MG63 (cell line): ENCODE results near the gene GMEB2. TPM values are rescaled to one million over a fixed set of nuclear protein-coding genes. Genes with fewer than 3 reads are reported as not detected.
"Not testable (repeated sequence)": the region's sequence is repeated elsewhere in the genome, so short reads cannot be mapped to it uniquely, and the experiment has no call there.

Experiments
- DNase-seq: peaks from one replicate; pipeline ENCODE4 v3.0.0-alpha.2; 2020
- H3K27me3 ChIP-seq: fragments of 250-450 bp; sonication (Bioruptor Pico); 2 replicates; pipeline ENCODE4 v1.5.1; 2020; ENCODE audit warnings: mild to moderate bottlenecking, moderate library complexity
- H3K36me3 ChIP-seq: fragments of 250-450 bp; sonication (Bioruptor Pico); 2 replicates; pipeline ENCODE4 v1.5.1; 2020; ENCODE audit warnings: mild to moderate bottlenecking, moderate library complexity
- H3K4me3 ChIP-seq: fragments of 250-450 bp; sonication (Bioruptor Pico); 2 replicates; pipeline ENCODE4 v1.5.1; 2020; ENCODE audit warnings: mild to moderate bottlenecking, moderate library complexity
- H3K9me3 ChIP-seq: fragments of 250-450 bp; sonication (Bioruptor Pico); 2 replicates; pipeline ENCODE4 v1.5.1; 2020; ENCODE audit warnings: mild to moderate bottlenecking, moderate library complexity
- total RNA-seq: library from RNA; depleted of rRNA; stranded (reverse); fragments of >200 nt; shearing (Covaris generic); gene quantifications from 2 replicates; pipeline ENCODE4 v1.2.3, GENCODE V29; 2014; ENCODE audit warnings: low replicate concordance

GMEB2 gene
- total RNA-seq, 1 experiment from 2014 or later: 33.2 TPM

DNA sequence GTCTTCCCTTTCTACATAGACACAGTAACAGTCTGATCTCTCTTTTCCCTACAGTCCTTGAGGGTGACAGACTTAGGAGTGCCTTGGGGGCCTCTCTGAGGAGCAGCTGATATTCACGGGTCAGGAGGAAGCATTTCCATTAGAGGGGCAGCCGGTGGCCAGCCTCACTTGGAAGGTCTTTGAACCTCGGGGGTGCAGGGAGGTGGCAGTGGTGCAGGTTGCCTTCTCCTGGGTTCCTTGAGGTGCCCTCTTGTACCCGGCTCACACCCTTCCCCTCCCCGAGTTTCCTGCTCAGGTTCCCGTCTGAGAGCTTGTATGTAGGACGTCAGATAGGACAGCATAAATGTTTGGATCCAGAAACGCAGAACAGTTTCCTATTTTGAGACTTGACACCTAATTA, 33.7 kb upstream of the GMEB2 start:
- no peaks in the 10 kb centered on the region for H3K27me3 ChIP-seq
- DNase-seq: no peak
- peaks cover 58% of the 10 kb centered on the region for H3K36me3 ChIP-seq
- H3K9me3 ChIP-seq: no peaks in the 10 kb centered on the region
- no peak overlapping the region for H3K4me3 ChIP-seq

DNA sequence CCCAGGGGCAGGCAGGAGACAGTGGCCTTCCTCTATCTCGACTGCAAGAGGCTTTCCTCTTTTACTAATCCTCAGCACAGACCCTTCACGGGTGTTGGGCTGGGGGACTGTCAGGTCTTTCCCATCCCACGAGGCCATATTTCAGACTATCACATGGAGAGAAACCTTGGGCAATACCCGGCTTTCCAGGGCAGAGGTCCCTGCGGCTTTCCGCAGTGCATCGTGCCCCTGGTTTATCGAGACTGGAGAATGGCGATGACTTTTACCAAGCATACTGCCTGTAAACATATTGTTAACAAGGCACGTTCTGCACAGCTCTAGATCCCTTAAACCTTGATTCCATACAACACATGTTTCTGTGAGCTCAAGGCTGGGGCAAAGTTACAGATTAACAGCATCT, 33.3 kb upstream of the GMEB2 start:
- not testable (repeated sequence) for H3K27me3 ChIP-seq, DNase-seq, H3K9me3 ChIP-seq, H3K4me3 ChIP-seq
- peaks cover 55% of the 10 kb centered on the region for H3K36me3 ChIP-seq

DNA sequence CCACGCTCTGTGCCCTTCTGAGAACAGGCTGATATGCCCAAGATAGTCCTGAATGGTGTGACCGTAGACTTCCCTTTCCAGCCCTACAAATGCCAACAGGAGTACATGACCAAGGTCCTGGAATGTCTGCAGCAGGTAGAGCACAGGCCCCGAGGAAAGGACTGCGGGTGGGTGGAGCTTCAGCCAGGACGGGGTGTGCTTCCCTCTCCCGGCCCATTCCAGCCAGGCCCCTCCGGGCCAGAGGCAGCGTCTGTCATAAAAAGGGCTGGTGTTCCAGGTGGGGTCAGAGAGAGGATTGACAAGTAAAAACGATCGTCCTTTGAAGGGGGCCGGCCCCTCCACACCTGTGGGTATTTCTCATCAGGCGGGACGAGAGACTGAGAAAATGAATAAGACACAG, 32.5 kb upstream of the GMEB2 start:
- H3K27me3 ChIP-seq: no peaks in the 10 kb centered on the region
- H3K9me3 ChIP-seq: no peaks in the 10 kb centered on the region
- peak overlapping the region; percentile 90 for H3K4me3 ChIP-seq
- DNase-seq: no peak
- H3K36me3 ChIP-seq: peaks cover 50% of the 10 kb centered on the region

DNA sequence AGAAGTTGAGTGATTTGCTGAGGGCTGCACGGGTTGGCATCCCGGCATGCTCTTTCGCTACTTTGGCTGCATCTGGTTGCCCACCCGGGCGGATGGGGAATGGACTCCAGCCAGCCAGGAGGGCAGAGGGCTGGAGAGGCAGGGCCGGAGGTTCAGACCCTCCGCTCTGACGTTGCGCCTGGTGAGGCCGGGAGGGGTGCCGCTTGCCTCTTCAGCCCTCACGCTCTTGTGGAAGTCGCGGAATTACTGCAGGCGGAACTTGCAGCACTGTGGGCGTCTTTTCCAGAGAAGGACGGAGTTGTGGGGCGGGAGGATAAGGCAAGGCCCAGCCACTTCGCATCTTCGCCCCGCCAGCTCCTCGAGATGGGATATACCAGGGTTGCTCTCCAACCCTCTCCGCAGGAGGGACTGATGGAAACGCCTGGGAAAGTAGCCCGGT, 31.9 kb upstream of the GMEB2 start:
- no peaks in the 10 kb centered on the region for H3K27me3 ChIP-seq
- no peaks in the 10 kb centered on the region for H3K9me3 ChIP-seq
- peak; percentile 34 for DNase-seq
- peak overlapping the region; percentile 90 for H3K4me3 ChIP-seq
- peaks cover 44% of the 10 kb centered on the region for H3K36me3 ChIP-seq

DNA sequence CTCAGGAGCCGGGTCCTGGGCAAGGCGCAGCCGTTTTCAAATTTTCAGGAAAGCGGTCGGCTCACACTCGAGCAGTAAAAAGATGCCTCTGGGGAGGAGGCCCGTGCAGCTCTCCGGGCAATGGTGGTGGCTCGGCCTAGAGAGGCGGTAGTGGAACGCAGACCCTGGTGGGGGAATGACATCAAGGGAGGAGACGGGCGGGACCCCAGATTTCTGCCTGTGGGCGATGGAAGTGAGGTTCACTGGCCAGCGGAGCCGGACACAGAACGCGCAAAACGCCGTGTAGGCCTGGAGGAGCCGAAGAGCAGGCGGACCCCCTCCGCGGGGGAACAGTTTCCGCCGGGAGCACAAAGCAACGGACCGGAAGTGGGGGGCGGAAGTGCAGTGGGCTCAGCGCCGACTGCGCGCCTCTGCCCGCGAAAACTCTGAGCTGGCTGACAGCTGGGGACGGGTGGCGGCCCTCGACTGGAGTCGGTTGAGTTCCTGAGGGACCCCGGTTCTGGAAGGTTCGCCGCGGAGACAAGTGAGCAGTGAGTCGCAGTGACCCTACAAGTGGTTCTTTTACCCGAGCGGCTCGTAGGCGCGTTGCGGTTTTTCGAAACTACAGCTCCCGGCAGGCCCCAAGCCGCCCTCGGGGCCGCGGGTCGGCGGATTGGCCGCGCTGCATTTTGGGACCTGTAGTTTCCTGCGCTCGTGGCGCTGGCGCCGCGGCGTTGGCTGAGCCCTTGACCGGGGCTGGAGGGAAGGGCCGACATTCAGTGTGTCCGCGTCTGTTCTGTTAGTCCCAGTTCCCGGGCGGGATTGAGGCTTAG, 31.2 kb upstream of the GMEB2 start, which contains the start of gene RTEL1:
Gene RTEL1 (plus strand): TSS at position 376 of the 812 bp plus-strand sequence. CDS start 1,091 bp downstream, outside the sequence.
- Histone ChIP-seq H3K4me3 (peak within 1 kb of the TSS; percentile 90), H3K36me3 (peaks cover 39% of the 10 kb centered on the region), H3K27me3 (no peaks in the 10 kb centered on the region), H3K9me3 (no peaks in the 10 kb centered on the region)
- DNase-seq: peak; percentile 95

DNA sequence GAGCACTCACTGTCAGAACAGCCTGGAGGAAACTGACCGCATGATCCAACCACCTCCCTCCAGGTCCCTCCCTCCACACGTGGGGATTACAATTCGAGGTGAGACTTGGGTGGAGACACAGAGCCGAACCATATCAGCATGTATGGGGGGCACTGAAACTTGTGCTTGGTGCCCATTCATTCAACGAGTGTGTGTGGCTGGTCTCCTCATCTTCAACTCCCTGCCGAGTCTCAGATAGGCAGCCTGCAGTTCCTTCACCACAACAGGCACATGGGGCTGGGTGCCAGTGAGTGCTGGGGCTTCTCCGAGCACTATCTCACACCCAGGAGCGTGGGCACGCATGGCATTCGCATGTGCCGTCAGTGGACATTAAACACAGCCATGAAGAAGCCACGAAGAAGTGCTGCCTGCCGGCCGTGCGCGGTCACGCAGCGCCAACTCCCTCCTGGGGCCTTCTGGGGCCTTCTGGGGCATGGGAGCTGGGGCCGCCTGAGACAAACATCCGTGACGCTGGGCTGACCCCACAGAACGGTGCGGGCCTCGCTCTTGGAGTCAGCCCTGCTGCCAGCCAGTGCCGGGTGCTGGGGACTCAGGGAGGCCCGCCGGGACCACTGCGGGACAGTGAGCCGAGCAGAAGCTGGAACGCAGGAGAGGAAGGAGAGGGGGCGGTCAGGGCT, 30.5 kb upstream of the GMEB2 start:
- Histone ChIP-seq H3K4me3 (peak overlapping the region; percentile 90), H3K9me3 (no peaks in the 10 kb centered on the region), H3K36me3 (peaks cover 32% of the 10 kb centered on the region), H3K27me3 (no peaks in the 10 kb centered on the region)
- DNase-seq: peak; percentile 48

DNA sequence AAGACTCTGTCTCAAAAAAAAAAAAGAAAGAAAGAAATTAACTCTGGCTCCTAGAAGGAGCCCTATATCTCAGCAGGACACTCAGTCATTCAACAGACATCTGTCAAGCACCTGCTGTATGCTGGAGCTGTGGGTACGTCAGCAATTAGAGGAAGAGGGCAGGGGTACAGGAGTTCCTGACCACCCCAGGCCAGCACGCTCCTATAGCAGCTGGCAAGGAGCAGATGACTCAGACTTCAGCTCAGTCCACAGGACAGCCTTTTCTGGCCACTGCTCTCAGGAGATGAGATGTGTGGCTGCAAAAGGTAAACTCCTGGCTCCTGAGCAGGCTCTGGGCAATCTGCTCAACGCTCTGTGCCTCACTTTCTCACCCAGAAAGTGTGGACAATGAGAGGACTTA, 29.6 kb upstream of the GMEB2 start:
- no peaks in the 10 kb centered on the region for H3K9me3 ChIP-seq
- peak; percentile 34 for DNase-seq

DNA sequence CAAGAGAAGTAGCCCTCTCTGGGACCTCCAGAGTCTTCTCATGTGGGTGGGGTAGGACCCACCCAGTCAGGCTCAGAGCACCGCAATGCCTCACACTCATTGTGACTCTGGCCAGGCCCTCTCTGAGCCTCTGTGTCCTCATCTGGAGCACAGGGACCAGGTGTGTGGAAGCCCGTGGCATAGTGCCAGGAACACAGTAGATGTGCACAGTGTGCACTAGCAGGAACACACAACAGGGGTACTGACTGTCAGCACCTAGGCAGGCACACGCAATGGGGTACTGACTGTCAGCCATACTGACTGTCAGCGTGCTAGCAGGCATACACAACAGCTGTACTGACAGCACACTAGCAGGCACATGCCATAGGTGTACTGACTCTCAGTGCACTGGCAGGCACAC, 28.3 kb upstream of the GMEB2 start:
- Histone ChIP-seq H3K27me3 (no peaks in the 10 kb centered on the region), H3K4me3 (no peak overlapping the region), H3K9me3 (no peaks in the 10 kb centered on the region), H3K36me3 (peaks cover 11% of the 10 kb centered on the region)
- no peak for DNase-seq

More for the DNA sequence above, 29.6 kb upstream of the GMEB2 start:
- no peaks in the 10 kb centered on the region for H3K27me3 ChIP-seq
- H3K4me3 ChIP-seq: no peak overlapping the region
- H3K36me3 ChIP-seq: peaks cover 23% of the 10 kb centered on the region

DNA sequence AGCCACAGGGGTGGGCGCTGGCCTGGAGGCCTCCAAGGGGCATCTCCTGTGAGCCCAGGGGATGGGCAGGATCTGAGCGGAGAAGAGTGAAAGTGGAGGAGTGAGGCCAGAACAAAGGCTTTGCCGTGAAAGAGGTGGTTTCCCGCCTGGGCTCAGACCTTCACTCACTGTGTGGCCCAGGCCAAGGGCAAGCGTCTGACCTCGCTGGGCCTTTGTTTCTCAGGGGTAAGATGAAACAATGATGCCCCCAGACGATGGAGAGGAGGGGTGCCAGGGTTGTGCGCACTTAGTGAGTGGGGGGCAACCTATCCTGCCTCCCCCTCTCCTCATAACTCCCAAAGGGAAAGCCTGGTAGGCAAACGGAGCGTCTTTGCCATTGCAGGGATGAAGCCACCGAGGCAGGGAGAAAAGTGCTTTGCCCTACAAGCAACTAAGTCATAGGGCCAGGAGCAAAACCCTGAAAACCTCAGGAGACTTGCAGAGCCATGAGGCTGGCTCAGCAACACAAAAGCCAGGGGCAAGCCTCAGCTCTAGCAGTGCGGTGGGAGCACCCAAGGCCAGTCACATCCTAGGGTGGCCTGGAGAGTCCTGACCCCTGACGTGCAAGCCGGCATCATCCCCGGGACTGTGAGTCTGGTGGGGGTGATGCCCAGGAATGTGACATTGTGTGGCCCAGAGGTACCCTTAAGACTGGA, 27.2 kb upstream of the GMEB2 start:
- Histone ChIP-seq H3K27me3 (no peaks in the 10 kb centered on the region), H3K36me3 (peaks cover 3% of the 10 kb centered on the region), H3K4me3 (peak overlapping the region; percentile 67), H3K9me3 (no peaks in the 10 kb centered on the region)
- DNase-seq: no peak

DNA sequence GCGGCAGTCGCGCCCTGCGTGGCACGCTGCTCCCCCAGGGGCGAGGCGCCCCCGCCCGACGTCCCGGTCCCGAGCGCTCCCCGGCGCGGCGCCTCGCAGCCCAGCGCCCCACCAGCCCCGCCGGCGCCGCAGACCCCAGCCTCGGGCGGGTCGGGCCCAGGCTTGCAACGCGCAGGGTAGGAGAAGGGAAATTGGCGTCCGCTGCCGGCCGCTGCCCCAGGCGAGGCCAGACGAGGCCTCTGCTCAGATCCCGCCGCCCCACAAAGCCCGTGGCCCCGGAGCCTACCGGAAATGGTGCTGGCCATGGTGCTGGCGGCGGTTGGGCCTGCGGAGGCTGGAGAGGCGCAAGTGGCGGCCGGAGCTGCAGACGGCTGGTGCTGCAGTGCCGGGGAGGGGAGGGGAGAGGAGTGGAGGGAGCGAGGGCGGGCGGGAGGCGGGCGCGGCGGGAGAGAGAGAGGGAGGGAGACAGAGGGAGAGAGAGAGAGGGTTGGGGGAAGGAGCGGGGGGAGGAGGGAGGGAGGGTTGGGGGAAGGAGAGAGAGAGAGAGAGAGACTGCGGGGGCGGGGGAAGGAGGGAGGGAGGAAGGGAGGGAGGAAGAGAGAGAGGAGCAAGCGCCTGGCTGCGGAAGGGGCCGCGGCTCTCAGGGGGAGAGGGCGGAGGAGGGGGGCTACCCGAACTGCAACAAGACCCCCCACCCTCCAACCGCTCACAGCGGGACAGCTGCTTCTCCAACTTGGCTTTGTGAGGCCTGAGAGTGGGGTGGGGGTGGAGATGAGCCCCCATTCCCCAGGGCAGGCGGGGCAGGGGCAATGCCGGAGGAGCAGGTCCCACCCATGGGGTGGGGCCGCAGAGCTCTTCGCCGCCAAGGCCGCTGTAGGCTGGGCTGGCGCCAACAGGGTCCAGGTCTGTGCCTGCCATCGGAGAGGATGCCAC, 26.4 kb upstream of the GMEB2 start, which contains the start of gene STMN3:
Gene STMN3 (minus strand): TSS at position 384 of the 933 bp plus-strand sequence. CDS start 79 bp downstream, at position 305.
- Histone ChIP-seq H3K4me3 (peak within 1 kb of the TSS; percentile 67), H3K36me3 (0 out of 2 replicates have a peak, but pooled peaks cover 2% of the 10 kb centered on the region), H3K9me3 (no peaks in the 10 kb centered on the region), H3K27me3 (no peaks in the 10 kb centered on the region)
- DNase-seq: peak; percentile 97

DNA sequence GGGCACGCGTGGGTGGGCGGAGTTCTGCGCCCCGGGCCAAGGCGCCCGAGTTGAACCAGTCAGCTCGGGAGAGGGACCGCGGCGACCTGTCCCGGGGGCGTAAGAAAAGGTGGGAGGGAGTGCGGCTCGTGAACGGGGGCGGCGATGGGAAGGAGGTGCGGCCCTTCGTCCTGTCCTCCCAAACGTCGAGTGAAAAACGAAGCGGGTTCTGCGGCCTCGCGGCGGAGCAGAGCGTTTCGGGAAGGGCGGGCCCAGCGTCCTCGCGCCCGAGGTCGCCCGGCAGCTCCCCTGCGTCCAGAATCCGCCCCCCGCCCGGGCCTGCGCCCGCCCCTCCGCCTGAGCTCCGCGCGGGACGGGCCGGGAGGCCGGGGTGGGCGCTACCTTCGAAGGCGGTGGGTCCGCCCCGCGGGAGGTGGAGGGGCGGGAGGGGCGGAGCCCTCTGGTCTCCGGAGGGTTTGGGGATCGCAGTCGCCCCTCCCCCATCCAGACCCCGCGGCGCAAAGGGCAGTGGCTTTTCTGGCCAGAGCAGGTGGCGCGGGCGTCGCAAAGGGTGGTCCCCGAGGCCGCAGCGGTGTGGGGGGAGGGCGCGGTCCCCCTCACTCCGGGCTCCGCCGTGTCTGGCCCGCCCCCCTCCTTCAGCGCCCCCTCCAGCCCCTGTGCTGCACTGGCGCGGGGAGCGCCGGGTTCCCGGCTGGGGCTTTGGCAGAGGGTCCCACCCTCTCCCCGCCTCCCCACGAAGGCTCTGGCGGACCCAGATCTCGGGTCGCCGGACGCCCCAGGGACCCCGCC, 25.5 kb upstream of the GMEB2 start:
- Histone ChIP-seq H3K36me3 (no peaks in the 10 kb centered on the region), H3K9me3 (no peaks in the 10 kb centered on the region), H3K4me3 (peak overlapping the region; percentile 67), H3K27me3 (no peaks in the 10 kb centered on the region)
- peak; percentile 74 for DNase-seq

DNA sequence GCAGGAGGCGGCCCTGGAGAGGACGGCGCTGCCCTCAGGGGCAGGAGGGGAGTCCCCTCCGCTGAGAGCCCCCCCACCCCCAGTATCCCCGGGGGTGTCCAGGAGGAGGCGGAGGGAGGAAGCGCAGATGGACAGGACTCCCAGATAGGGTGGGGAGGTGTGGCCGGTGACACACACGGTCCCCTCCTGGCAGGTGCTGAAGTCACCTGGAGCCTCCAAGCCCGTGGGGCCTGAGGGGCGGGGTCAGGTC, 25.0 kb upstream of the GMEB2 start:
- H3K4me3 ChIP-seq: peak overlapping the region; percentile 67
- no peak for DNase-seq

DNA sequence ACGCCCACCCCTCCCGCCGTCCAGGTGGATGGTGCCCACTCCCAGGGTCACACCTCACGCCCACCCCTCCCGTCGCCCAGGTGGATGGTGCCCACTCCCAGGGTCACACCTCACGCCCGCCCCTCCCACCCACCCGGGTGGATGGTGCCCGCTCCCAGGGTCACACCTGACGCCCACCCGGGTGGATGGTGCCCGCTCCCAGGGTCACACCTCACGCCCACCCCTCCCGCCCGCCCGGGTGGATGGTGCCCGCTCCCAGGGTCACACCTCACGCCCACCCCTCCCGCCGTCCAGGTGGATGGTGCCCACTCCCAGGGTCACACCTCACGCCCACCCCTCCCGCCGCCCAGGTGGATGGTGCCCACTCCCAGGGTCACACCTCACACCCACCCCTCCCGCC, 23.6 kb upstream of the GMEB2 start:
- not testable (repeated sequence) for H3K27me3 ChIP-seq, H3K4me3 ChIP-seq, H3K9me3 ChIP-seq, H3K36me3 ChIP-seq, DNase-seq

More for the DNA sequence above, 25.0 kb upstream of the GMEB2 start:
- Histone ChIP-seq H3K36me3 (no peaks in the 10 kb centered on the region), H3K9me3 (no peaks in the 10 kb centered on the region), H3K27me3 (no peaks in the 10 kb centered on the region)

DNA sequence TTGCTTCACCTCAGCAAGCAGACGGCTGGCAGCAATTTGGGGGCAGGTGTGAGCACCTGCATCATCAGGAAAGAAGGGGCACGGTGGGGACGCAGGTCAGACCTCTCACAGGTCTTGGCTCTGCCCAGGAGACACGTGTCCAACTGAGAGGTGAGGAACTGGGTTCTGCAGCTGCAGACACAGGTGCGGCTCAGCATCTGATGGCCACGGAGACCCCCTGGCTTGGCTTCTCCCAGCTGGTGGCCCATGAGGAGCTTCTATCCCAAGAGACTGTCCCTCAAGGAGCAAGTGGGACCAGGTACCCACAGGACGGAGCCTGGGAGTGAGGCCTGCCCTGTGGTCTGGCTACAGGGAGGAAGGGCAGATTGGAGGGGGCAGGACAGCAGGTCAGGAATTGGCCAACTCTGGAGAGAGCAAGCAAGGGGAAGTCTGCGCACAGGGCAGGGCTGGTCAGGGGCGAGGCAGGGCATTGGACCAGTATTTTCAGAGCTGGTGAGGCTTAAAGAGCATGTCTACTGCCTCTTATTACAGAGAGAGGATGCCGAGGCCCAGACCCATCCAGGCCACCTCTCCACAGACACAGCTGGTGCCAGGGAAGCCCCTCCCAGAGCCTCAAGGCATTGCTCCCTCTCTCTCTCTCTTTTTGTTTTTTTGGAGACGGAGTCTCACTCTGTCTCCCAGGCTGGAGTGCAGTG, 22.1 kb upstream of the GMEB2 start:
- Histone ChIP-seq H3K36me3 (no peaks in the 10 kb centered on the region), H3K9me3 (no peaks in the 10 kb centered on the region), H3K27me3 (no peaks in the 10 kb centered on the region), H3K4me3 (no peak overlapping the region)
- no peak for DNase-seq

DNA sequence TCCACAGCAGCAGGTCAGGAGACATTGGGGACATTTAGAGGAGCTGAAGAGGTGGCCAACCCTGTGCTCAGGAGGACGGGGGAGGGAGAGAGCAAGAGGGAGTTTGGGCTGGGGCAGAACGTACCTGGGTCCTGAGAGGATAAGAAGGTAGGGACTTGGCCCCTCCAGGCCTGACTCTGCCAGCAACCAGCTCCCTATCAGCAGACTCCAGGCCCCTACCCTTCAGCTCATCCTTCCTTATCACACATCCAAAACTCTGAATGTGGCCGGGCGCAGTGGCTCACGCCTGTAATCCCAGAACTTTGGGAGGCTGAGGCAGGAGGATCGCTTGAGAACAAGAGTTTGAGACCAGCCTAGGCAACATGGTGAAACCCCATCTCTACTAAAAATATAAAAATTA, 21.3 kb upstream of the GMEB2 start:
- Histone ChIP-seq H3K4me3 (no peak overlapping the region), H3K36me3 (no peaks in the 10 kb centered on the region), H3K9me3 (no peaks in the 10 kb centered on the region), H3K27me3 (no peaks in the 10 kb centered on the region)
- DNase-seq: no peak
